HG03378 (cell line): ENCODE results near the gene MANSC1.

ENCODE experiments used
- ATAC-seq: cut with Tn5 transposase; IDR thresholded peaks from one replicate; pipeline ENCODE4 v1.9.1; 2021; ENCODE audit warnings: mild to moderate bottlenecking, moderate library complexity; ENCODE audit not compliant: unreplicated experiment

The MANSC1 gene

GRCh38 chr12:12349711-12350665 is at the start of gene MANSC1:
TSS of gene MANSC1 (minus strand) at chr12:12350242. CDS start at chr12:12343314, 6,928 bp downstream.
- ATAC-seq, result no peak

GRCh38 chr12:12399161-12399560 is 49.1 kb upstream of the MANSC1 start:
- no peak for ATAC-seq

- ATAC-seq, result no peak
Measured at GRCh38 chr12:12398026-12398859, 48.2 kb upstream of the MANSC1 start.

- ATAC-seq, result no peak
Measured at GRCh38 chr12:12397184-12397583, 47.1 kb upstream of the MANSC1 start.

GRCh38 chr12:12396694-12397093 is 46.7 kb upstream of the MANSC1 start:
- no peak for ATAC-seq

GRCh38 chr12:12393171-12393570 is 43.1 kb upstream of the MANSC1 start:
- ATAC-seq, result no peak

- no peak for ATAC-seq
Measured at GRCh38 chr12:12392413-12392812, 42.4 kb upstream of the MANSC1 start.

- ATAC-seq, result no peak
Measured at GRCh38 chr12:12387501-12387900, 37.5 kb upstream of the MANSC1 start.

GRCh38 chr12:12384571-12385340 is 34.7 kb upstream of the MANSC1 start:
- ATAC-seq, result no peak

- no peak for ATAC-seq
Measured at GRCh38 chr12:12381982-12382381, 31.9 kb upstream of the MANSC1 start.

- no peak for ATAC-seq
Measured at GRCh38 chr12:12380949-12381593, 31.0 kb upstream of the MANSC1 start.

- ATAC-seq, result peak; percentile 60
Measured at GRCh38 chr12:12379831-12380730, 30.0 kb upstream of the MANSC1 start.

GRCh38 chr12:12378616-12379015 is 28.6 kb upstream of the MANSC1 start:
- ATAC-seq, result no peak

GRCh38 chr12:12376646-12377448 is 26.8 kb upstream of the MANSC1 start:
- ATAC-seq, result peak; percentile 65

GRCh38 chr12:12372946-12373722 is 23.1 kb upstream of the MANSC1 start:
- ATAC-seq, result no peak

GRCh38 chr12:12367482-12367998 is 17.5 kb upstream of the MANSC1 start:
- ATAC-seq, result no peak

GRCh38 chr12:12366701-12367481 is 16.8 kb upstream of the MANSC1 start:
- ATAC-seq, result no peak
